Bronchial epithelial cell (primary cell): ENCODE measurements around the gene POLR1A. TPM values are rescaled to one million over a fixed set of nuclear protein-coding genes. Genes with fewer than 3 reads are reported as not detected.

Source experiments
- DNase-seq: peaks from one replicate; pipeline ENCODE4 v3.0.0-alpha.2; 2010; ENCODE audit warnings: low read depth
- FAIRE-seq: peaks from 2 replicates; lab custom pipeline; 2011; peaks lifted over from hg19 to GRCh38; lab: Jason Lieb, UNC
- H3K27me3 ChIP-seq: 2 replicates; pipeline ENCODE4 v1.5.1; 2011; ENCODE audit warnings: low read length; ENCODE audit not compliant: control insufficient read depth, insufficient read depth
- H3K36me3 ChIP-seq: 2 replicates; pipeline ENCODE4 v1.5.1; 2011; ENCODE audit warnings: low read length; ENCODE audit not compliant: control insufficient read depth, insufficient read depth
- H3K4me3 ChIP-seq: 2 replicates; pipeline ENCODE4 v1.5.1; 2011; ENCODE audit warnings: mild to moderate bottlenecking, low read depth, low read length, control low read depth
- CTCF ChIP-seq: IDR thresholded peaks from 2 replicates; pipeline ENCODE4 v1.5.1; 2011; ENCODE audit warnings: mild to moderate bottlenecking, moderate library complexity, low read length, control low read depth, inconsistent platforms; ENCODE audit not compliant: insufficient read depth, severe bottlenecking
- total RNA-seq: library from RNA; depleted of rRNA; stranded (reverse); fragments of >200 nt; gene quantifications from 2 replicates; pipeline ENCODE4 v1.2.1, GENCODE V29; 2014

Gene POLR1A
- total RNA-seq, 1 donor from 2014 or later, result 9.7 TPM

GRCh38 chr2:86066007-86066578 lies 39.6 kb downstream of the POLR1A start:
- no peaks in the 10 kb centered on the region for H3K27me3 ChIP-seq
- TF ChIP-seq CTCF, result no peak
- FAIRE-seq (no peak), DNase-seq (no peak)
- H3K4me3 ChIP-seq, result no peak overlapping the region
- H3K36me3 ChIP-seq, result peaks cover 21% of the 10 kb centered on the region

- TF ChIP-seq CTCF, result no peak
- Histone ChIP-seq H3K36me3 (peaks cover 21% of the 10 kb centered on the region), H3K4me3 (no peak overlapping the region), H3K27me3 (no peaks in the 10 kb centered on the region)
- FAIRE-seq (no peak), DNase-seq (no peak)
Observed at GRCh38 chr2:86065512-86065911, 40.2 kb downstream of the POLR1A start.

GRCh38 chr2:86064006-86064405 lies 41.7 kb downstream of the POLR1A start:
- TF ChIP-seq CTCF, result no peak
- peak; percentile 16 for DNase-seq
- H3K4me3 ChIP-seq, result no peak overlapping the region
- H3K36me3 ChIP-seq, result peaks cover 11% of the 10 kb centered on the region
- H3K27me3 ChIP-seq, result no peaks in the 10 kb centered on the region
- no peak for FAIRE-seq

GRCh38 chr2:86062043-86062442 lies 43.6 kb downstream of the POLR1A start:
- DNase-seq, result peak; percentile 56
- FAIRE-seq, result no peak
- Histone ChIP-seq H3K27me3 (no peaks in the 10 kb centered on the region), H3K36me3 (peaks cover 7% of the 10 kb centered on the region), H3K4me3 (no peak overlapping the region)
- no peak for TF ChIP-seq CTCF

GRCh38 chr2:86056590-86057331 lies 48.9 kb downstream of the POLR1A start:
- peak; percentile 13 for DNase-seq
- no peak for TF ChIP-seq CTCF
- H3K36me3 ChIP-seq, result peaks cover 10% of the 10 kb centered on the region
- FAIRE-seq, result no peak
- H3K27me3 ChIP-seq, result no peaks in the 10 kb centered on the region
- no peak overlapping the region for H3K4me3 ChIP-seq
